HEK293 (cell line): ENCODE measurements around the gene TSEN54.

Experiments
- KLF7 ChIP-seq: fragments of 450-650 bp; formaldehyde crosslinking; IDR thresholded peaks from 2 replicates; pipeline ENCODE4 v1.5.1; 2016; ENCODE audit warnings: missing biosample characterization, missing genetic modification characterization, borderline replicate concordance
- ZBTB1 ChIP-seq: fragments of 450-650 bp; formaldehyde crosslinking; IDR thresholded peaks from 2 replicates; pipeline ENCODE4 v1.5.1; 2016; ENCODE audit warnings: missing biosample characterization, missing genetic modification characterization
- ZNF23 ChIP-seq: fragments of 450-650 bp; formaldehyde crosslinking; IDR thresholded peaks from 2 replicates; pipeline ENCODE4 v1.5.1; 2016; ENCODE audit warnings: missing biosample characterization, missing genetic modification characterization, borderline replicate concordance
- ZNF571 ChIP-seq: fragments of 450-650 bp; formaldehyde crosslinking; IDR thresholded peaks from 2 replicates; pipeline ENCODE4 v1.5.0; 2017; ENCODE audit warnings: missing biosample characterization, missing genetic modification characterization
- ZNF670 ChIP-seq: fragments of 450-650 bp; formaldehyde crosslinking; IDR thresholded peaks from 2 replicates; pipeline ENCODE4 v1.5.1; 2016; ENCODE audit warnings: missing biosample characterization, missing genetic modification characterization, low read depth
- TF ChIP-seq, protein P1 (sequence below): fragments of 450-650 bp; formaldehyde crosslinking; IDR thresholded peaks from 2 replicates; pipeline ENCODE4 v1.5.1; 2017; ENCODE audit warnings: missing biosample characterization, missing genetic modification characterization
- TF ChIP-seq, protein P2 (sequence below): fragments of 450-650 bp; formaldehyde crosslinking; IDR thresholded peaks from 2 replicates; pipeline ENCODE4 v1.5.1; 2016; ENCODE audit warnings: missing biosample characterization, missing genetic modification characterization
- TF ChIP-seq, protein P3 (sequence below): sonication (generic); formaldehyde crosslinking; IDR thresholded peaks from 2 replicates; pipeline ENCODE4 v1.8.1; 2022; ENCODE audit warnings: mild to moderate bottlenecking, moderate library complexity, missing genetic modification reagents

DNA sequence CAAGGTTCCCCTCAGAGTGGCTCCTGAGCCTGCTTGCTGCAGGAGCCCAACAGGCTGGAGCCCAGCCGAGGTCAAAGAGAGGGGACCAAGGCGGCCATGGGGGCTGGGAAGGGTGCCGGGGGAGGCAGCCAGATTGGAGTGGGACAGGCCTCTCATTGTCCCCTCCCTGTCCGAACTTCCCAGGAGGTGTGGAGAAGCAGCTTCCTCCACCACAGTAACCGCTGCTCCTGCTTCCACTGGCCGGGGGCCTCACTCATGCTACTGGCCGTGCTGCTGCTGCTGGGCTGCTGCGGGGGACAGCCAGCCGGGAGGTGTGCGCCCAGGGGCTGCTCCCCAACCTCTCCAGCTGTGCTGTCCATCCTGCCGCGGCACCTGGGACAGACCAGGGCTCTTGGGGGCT, 30.6 kb upstream of the TSEN54 start:
- TF ChIP-seq, protein P1, sequence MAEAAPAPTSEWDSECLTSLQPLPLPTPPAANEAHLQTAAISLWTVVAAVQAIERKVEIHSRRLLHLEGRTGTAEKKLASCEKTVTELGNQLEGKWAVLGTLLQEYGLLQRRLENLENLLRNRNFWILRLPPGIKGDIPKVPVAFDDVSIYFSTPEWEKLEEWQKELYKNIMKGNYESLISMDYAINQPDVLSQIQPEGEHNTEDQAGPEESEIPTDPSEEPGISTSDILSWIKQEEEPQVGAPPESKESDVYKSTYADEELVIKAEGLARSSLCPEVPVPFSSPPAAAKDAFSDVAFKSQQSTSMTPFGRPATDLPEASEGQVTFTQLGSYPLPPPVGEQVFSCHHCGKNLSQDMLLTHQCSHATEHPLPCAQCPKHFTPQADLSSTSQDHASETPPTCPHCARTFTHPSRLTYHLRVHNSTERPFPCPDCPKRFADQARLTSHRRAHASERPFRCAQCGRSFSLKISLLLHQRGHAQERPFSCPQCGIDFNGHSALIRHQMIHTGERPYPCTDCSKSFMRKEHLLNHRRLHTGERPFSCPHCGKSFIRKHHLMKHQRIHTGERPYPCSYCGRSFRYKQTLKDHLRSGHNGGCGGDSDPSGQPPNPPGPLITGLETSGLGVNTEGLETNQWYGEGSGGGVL (tag by site-specific recombination): no peak
- TF ChIP-seq, protein P2, sequence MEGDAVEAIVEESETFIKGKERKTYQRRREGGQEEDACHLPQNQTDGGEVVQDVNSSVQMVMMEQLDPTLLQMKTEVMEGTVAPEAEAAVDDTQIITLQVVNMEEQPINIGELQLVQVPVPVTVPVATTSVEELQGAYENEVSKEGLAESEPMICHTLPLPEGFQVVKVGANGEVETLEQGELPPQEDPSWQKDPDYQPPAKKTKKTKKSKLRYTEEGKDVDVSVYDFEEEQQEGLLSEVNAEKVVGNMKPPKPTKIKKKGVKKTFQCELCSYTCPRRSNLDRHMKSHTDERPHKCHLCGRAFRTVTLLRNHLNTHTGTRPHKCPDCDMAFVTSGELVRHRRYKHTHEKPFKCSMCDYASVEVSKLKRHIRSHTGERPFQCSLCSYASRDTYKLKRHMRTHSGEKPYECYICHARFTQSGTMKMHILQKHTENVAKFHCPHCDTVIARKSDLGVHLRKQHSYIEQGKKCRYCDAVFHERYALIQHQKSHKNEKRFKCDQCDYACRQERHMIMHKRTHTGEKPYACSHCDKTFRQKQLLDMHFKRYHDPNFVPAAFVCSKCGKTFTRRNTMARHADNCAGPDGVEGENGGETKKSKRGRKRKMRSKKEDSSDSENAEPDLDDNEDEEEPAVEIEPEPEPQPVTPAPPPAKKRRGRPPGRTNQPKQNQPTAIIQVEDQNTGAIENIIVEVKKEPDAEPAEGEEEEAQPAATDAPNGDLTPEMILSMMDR (tag by site-specific recombination): no peak
- TF ChIP-seq ZBTB1 (tag by site-specific recombination) (no peak), ZNF670 (tag by site-specific recombination) (no peak), ZNF571 (tag by site-specific recombination) (no peak), KLF7 (tag by site-specific recombination) (no peak), ZNF23 (tag by site-specific recombination) (no peak)
- TF ChIP-seq, protein P3, sequence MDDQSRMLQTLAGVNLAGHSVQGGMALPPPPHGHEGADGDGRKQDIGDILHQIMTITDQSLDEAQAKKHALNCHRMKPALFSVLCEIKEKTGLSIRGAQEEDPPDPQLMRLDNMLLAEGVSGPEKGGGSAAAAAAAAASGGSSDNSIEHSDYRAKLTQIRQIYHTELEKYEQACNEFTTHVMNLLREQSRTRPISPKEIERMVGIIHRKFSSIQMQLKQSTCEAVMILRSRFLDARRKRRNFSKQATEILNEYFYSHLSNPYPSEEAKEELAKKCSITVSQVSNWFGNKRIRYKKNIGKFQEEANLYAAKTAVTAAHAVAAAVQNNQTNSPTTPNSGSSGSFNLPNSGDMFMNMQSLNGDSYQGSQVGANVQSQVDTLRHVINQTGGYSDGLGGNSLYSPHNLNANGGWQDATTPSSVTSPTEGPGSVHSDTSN (CRISPR knock-in tag): no peak
